HepG2 (cell line): ENCODE measurements around the gene FAM131C. TPM values are rescaled to one million over a fixed set of nuclear protein-coding genes. Genes with fewer than 3 reads are reported as not detected.

Source experiments
- CREB1 ChIP-seq, 2 experiments: fragments of 450-650 bp in 1 of 2; IDR thresholded peaks; 2 replicates each; pipeline ENCODE4 v1.6.1; 2016 to 2017; ENCODE audit warnings: control low read depth in 1 of 2, mild to moderate bottlenecking in 1 of 2, missing compliant biosample characterization in 1 of 2, missing genetic modification characterization in 1 of 2
- SP1 ChIP-seq, 2 experiments: fragments of 450-650 bp in 1 of 2; sonication (generic) in 1 of 2; formaldehyde crosslinking in 1 of 2; IDR thresholded peaks; 2 replicates each; pipeline versions ENCODE4 v1.4.0 to v1.6.1; 2016 to 2020; ENCODE audit warnings: missing genetic modification reagents in 1 of 2
- ZBTB21 ChIP-seq: sonication (generic); formaldehyde crosslinking; IDR thresholded peaks from 2 replicates; pipeline ENCODE4 v1.4.0; 2020; ENCODE audit warnings: missing genetic modification reagents
- ZNF749 ChIP-seq: sonication (generic); formaldehyde crosslinking; IDR thresholded peaks from 2 replicates; pipeline ENCODE4 v1.8.0; 2022; ENCODE audit warnings: mild to moderate bottlenecking, missing genetic modification reagents, moderate library complexity, borderline replicate concordance
- ZNF768 ChIP-seq: sonication (generic); formaldehyde crosslinking; IDR thresholded peaks from 2 replicates; pipeline ENCODE4 v1.4.0; 2020; ENCODE audit warnings: missing genetic modification reagents
- polyA plus RNA-seq, 8 experiments: library from polyadenylated mRNA; depleted of rRNA in 3 of 8; stranded (reverse) in 7 of 8; unstranded in 1 of 8; fragments of >200 nt; fragmentation: Illumina TruSeq in 4 of 8; extraction: Trizol in 4 of 8; gene quantifications; 2 replicates each; pipeline versions ENCODE4 v1.2.1 to v1.2.3, GENCODE V29; 2011 to 2016; ENCODE audit warnings: low read depth in 4 of 8, missing spikeins in 1 of 8, mixed read lengths in 1 of 8; ENCODE audit not compliant: insufficient read depth in 1 of 8
- total RNA-seq, 5 experiments: library from RNA; depleted of rRNA; stranded (reverse); fragments of >200 nt; fragmentation: Illumina TruSeq; extraction: Trizol; gene quantifications; 2 replicates each; pipeline ENCODE4 v1.2.3, GENCODE V29; 2016; ENCODE audit warnings: low read depth in 1 of 5
- TF ChIP-seq, protein P1 (sequence below): sonication (generic); formaldehyde crosslinking; IDR thresholded peaks from 2 replicates; pipeline ENCODE4 v1.5.1; 2020; ENCODE audit warnings: mild to moderate bottlenecking, missing genetic modification reagents, moderate library complexity
- TF ChIP-seq, protein P2 (sequence below): sonication (generic); formaldehyde crosslinking; IDR thresholded peaks from 2 replicates; pipeline ENCODE4 v1.4.0; 2020; ENCODE audit warnings: missing genetic modification reagents

Gene FAM131C
- total and polyA plus RNA-seq, 2 of the 13 experiments (the other 11 are each of a cell fraction or from before 2014, with no cell fraction given): 0.07 TPM; not detected in 1

DNA sequence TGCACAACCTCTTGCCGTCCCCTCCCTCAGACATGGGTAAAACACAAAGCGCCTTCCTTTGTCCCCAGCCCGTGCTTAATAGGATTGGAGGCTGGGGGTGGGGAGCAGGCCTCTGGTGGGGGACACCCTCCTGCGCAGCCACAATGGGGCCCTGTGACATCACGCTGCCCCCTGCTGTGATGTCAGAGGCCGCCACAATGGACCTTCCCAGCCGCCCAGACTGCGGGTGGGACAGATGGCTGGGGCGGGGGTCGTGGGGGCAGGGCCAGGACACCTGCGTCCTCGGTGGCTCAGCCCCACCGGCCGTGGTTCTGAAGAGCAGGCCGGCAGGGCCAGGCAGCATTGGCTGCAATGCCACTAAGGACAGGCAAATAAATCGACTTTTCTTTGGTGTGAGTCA lies 42.6 kb upstream of the FAM131C start (continued):
- TF ChIP-seq ZNF768 (CRISPR knock-in tag): no peak
- TF ChIP-seq, protein P1, sequence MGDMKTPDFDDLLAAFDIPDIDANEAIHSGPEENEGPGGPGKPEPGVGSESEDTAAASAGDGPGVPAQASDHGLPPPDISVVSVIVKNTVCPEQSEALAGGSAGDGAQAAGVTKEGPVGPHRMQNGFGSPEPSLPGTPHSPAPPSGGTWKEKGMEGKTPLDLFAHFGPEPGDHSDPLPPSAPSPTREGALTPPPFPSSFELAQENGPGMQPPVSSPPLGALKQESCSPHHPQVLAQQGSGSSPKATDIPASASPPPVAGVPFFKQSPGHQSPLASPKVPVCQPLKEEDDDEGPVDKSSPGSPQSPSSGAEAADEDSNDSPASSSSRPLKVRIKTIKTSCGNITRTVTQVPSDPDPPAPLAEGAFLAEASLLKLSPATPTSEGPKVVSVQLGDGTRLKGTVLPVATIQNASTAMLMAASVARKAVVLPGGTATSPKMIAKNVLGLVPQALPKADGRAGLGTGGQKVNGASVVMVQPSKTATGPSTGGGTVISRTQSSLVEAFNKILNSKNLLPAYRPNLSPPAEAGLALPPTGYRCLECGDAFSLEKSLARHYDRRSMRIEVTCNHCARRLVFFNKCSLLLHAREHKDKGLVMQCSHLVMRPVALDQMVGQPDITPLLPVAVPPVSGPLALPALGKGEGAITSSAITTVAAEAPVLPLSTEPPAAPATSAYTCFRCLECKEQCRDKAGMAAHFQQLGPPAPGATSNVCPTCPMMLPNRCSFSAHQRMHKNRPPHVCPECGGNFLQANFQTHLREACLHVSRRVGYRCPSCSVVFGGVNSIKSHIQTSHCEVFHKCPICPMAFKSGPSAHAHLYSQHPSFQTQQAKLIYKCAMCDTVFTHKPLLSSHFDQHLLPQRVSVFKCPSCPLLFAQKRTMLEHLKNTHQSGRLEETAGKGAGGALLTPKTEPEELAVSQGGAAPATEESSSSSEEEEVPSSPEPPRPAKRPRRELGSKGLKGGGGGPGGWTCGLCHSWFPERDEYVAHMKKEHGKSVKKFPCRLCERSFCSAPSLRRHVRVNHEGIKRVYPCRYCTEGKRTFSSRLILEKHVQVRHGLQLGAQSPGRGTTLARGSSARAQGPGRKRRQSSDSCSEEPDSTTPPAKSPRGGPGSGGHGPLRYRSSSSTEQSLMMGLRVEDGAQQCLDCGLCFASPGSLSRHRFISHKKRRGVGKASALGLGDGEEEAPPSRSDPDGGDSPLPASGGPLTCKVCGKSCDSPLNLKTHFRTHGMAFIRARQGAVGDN (CRISPR knock-in tag): peak; percentile 45
- TF ChIP-seq, protein P2, sequence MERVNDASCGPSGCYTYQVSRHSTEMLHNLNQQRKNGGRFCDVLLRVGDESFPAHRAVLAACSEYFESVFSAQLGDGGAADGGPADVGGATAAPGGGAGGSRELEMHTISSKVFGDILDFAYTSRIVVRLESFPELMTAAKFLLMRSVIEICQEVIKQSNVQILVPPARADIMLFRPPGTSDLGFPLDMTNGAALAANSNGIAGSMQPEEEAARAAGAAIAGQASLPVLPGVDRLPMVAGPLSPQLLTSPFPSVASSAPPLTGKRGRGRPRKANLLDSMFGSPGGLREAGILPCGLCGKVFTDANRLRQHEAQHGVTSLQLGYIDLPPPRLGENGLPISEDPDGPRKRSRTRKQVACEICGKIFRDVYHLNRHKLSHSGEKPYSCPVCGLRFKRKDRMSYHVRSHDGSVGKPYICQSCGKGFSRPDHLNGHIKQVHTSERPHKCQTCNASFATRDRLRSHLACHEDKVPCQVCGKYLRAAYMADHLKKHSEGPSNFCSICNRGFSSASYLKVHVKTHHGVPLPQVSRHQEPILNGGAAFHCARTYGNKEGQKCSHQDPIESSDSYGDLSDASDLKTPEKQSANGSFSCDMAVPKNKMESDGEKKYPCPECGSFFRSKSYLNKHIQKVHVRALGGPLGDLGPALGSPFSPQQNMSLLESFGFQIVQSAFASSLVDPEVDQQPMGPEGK (CRISPR knock-in tag): peak; percentile 55
- TF ChIP-seq SP1 (IDR thresholded peaks at IDR 0.05): no peak
- no peak for TF ChIP-seq SP1 (CRISPR knock-in tag; IDR thresholded peaks at IDR 0.05)
- 0 out of 2 replicates have a peak, but pooled peaks have one; percentile 52 for TF ChIP-seq ZBTB21 (CRISPR knock-in tag)
- TF ChIP-seq CREB1 (IDR thresholded peaks at IDR 0.05): 0 out of 2 replicates have a peak, but pooled peaks have one; percentile 47
- no peak for TF ChIP-seq CREB1 (CRISPR knock-in tag; IDR thresholded peaks at IDR 0.05)
- no peak for TF ChIP-seq ZNF749 (CRISPR knock-in tag)
- TF ChIP-seq, all 625 proteins: peak for 8
